ENCODE results near the gene TNNT2. TPM values are rescaled to one million over a fixed set of nuclear protein-coding genes. Genes with fewer than 3 reads are reported as not detected.
A peak's percentile ranks its signal among the peaks of the same experiment; 100 is the strongest.

The TNNT2 gene
- total and polyA plus RNA-seq, 3 experiments from 2014 or later, result not detected

DNA sequence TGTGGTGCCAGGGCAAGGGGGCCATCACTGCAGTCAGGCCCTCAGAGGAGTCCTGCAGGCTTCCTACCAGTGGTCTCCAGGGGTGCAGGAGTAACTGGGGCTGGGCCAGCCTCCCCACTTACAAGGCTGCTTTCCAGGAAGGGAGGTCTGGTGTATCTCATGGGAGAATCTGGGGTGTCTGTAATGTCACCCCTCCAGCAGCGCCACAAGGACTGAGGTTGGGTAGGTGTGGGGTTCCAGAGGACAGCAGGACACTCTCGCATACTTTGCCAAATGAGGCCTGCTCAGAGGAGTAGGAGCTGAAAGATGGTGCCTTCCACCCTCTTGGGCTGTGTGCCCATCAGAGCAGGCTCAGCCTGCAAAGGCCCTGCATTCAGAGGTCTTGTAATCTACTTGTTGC lies 46.9 kb downstream of the TNNT2 start:
- ChIA-PET POLR2A (no interaction called here), CTCF (no interaction called here)
- Histone ChIP-seq H3K36me3 (ENCODE audit: insufficient read depth, low read length) (no peaks in the 10 kb centered on the region), H3K27ac (ENCODE audit: low read depth, low read length) (no peak overlapping the region), H3K4me3 (ENCODE audit: low read length) (no peak overlapping the region), H3K4me1 (ENCODE audit: insufficient read depth, low read length) (no peaks in the 10 kb centered on the region), H3K9me3 (ENCODE audit: low read length) (no peaks in the 10 kb centered on the region), H3K27me3 (ENCODE audit: insufficient read depth, low read length, poor library complexity, severe bottlenecking) (no peaks in the 10 kb centered on the region)
- H3K36me3 Mint-ChIP-seq, result no peaks in the 10 kb centered on the region
- H3K4me3 Mint-ChIP-seq, result no peak overlapping the region
- no peaks in the 10 kb centered on the region for H3K9me3 Mint-ChIP-seq
- peaks cover 2 to 21% of the 10 kb centered on the region in 2 donors for H3K27me3 Mint-ChIP-seq
- no peak for DNase-seq
- H3K27ac Mint-ChIP-seq, result no peak overlapping the region
- H3K4me1 Mint-ChIP-seq, result no peaks in the 10 kb centered on the region

DNA sequence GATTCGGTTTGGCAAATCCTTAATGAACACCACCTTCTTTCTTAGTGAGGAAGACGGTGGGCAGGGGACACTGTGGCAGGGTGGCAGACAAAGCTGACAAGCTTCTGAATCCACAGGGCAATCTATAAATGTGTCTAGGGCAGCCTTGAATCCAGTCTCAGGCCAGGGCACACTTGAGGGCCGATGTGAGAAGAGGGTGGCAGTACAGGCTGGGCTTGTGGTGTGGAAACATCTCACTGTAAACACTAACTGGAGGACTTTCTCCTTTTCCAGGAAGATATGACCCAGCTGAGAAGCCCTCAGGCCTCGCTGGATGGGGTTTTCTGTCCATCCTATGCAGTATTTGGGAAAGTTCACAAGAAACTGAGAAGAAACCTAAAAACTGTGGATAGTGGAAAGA lies 47.7 kb downstream of the TNNT2 start:
- CTCF ChIA-PET, result no interaction called here
- H3K27me3 ChIP-seq (ENCODE audit: insufficient read depth, low read length, poor library complexity, severe bottlenecking), result no peaks in the 10 kb centered on the region
- Mint-ChIP-seq H3K4me3 (no peak overlapping the region), H3K4me1 (no peaks in the 10 kb centered on the region), H3K9me3 (no peaks in the 10 kb centered on the region), H3K27me3 (peaks cover 2 to 21% of the 10 kb centered on the region in 2 donors), H3K36me3 (no peaks in the 10 kb centered on the region), H3K27ac (no peak overlapping the region)
- no peaks in the 10 kb centered on the region for H3K9me3 ChIP-seq (ENCODE audit: low read length)
- no peak overlapping the region for H3K4me3 ChIP-seq (ENCODE audit: low read length)
- H3K27ac ChIP-seq (ENCODE audit: low read depth, low read length), result no peak overlapping the region
- no peaks in the 10 kb centered on the region for H3K36me3 ChIP-seq (ENCODE audit: insufficient read depth, low read length)
- POLR2A ChIA-PET, result no interaction called here
- no peak for DNase-seq
- H3K4me1 ChIP-seq (ENCODE audit: insufficient read depth, low read length), result no peaks in the 10 kb centered on the region

DNA sequence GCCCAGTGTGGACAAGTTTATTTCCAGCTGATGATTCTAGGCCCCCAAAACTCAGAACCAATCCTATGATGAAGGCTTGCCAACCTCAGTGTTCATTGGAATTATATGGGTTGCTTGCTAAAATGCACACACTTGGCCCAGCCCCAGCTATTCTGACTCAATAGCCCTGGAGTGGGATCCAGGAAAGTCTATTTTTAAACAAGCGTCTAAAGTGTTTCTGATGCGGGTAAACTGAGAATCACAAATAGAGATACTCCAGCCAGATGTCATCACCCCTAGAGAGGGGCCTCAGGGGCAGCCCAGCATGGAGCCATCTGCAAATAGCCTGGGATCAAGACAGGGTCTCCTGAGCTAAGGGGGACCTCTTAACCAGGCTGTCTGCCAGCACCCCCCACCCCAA lies 48.2 kb downstream of the TNNT2 start:
- H3K9me3 Mint-ChIP-seq, result no peaks in the 10 kb centered on the region
- no peaks in the 10 kb centered on the region for H3K4me1 ChIP-seq (ENCODE audit: insufficient read depth, low read length)
- no peak overlapping the region for H3K4me3 ChIP-seq (ENCODE audit: low read length)
- H3K4me3 Mint-ChIP-seq, result no peak overlapping the region
- DNase-seq, result no peak
- H3K27ac ChIP-seq (ENCODE audit: low read depth, low read length), result no peak overlapping the region
- H3K27me3 Mint-ChIP-seq, result peaks cover 2 to 21% of the 10 kb centered on the region in 2 donors
- H3K36me3 Mint-ChIP-seq, result no peaks in the 10 kb centered on the region
- H3K9me3 ChIP-seq (ENCODE audit: low read length), result no peaks in the 10 kb centered on the region
- CTCF ChIA-PET, result no interaction called here
- POLR2A ChIA-PET, result no interaction called here
- no peaks in the 10 kb centered on the region for H3K36me3 ChIP-seq (ENCODE audit: insufficient read depth, low read length)
- H3K27ac Mint-ChIP-seq, result no peak overlapping the region
- H3K27me3 ChIP-seq (ENCODE audit: insufficient read depth, low read length, poor library complexity, severe bottlenecking), result no peaks in the 10 kb centered on the region
- H3K4me1 Mint-ChIP-seq, result no peaks in the 10 kb centered on the region

DNA sequence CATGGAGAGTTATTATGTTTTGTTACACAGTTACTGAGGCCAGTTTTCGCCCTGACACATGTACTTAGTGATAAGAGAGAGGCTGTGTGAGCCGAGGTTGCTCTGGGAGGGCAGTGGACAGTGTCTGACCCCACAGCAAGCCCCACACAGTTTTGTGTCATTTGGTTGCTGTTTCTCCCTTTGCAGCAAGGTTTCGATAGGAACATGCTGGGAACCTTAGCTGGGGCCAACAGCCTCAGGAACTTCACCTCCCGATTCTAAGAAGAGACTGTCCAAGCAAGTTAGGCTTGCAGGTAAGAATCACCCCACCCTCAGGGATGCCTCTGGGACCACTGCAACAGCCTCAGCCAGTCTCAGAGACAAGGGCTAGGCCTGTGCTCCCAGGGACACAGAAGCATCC lies 48.9 kb downstream of the TNNT2 start:
- CTCF ChIA-PET, result no interaction called here
- Histone ChIP-seq H3K4me3 (ENCODE audit: low read length) (no peak overlapping the region), H3K9me3 (ENCODE audit: low read length) (no peaks in the 10 kb centered on the region), H3K4me1 (ENCODE audit: insufficient read depth, low read length) (no peaks in the 10 kb centered on the region), H3K27me3 (ENCODE audit: insufficient read depth, low read length, poor library complexity, severe bottlenecking) (no peaks in the 10 kb centered on the region), H3K36me3 (ENCODE audit: insufficient read depth, low read length) (no peaks in the 10 kb centered on the region), H3K27ac (ENCODE audit: low read depth, low read length) (no peak overlapping the region)
- POLR2A ChIA-PET, result no interaction called here
- Mint-ChIP-seq H3K4me3 (no peak overlapping the region), H3K4me1 (no peaks in the 10 kb centered on the region), H3K9me3 (no peaks in the 10 kb centered on the region), H3K27me3 (peaks cover 2 to 18% of the 10 kb centered on the region in 2 donors), H3K36me3 (no peaks in the 10 kb centered on the region), H3K27ac (peak overlapping the region in 1 of 8 donors; percentile 47)
- DNase-seq, result no peak

DNA sequence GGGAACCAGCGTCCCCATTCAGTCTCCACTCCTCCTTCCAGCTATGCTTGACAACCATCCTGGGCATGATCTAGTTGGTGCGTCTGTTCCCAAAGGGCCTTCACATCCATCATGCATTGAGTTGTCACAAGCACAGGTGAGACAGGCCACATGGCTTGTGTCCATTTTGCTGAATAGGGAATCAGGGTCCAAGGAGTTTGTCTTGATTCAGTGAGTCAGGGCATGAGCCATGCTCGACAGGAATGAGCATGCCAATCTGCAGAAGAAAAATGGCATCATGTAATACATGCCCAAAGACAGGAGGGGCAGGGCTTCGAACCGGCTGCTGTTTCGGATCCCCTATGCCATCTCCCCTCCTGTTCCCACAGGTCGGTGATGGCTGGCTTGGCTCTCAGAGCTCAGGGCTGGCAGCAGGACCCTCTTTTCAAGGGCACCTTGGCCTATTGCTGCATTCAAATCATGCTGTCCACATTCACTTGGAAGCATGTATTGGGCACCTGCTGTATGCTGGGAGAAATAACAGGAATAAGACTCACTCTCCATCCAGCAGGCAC lies 49.7 kb downstream of the TNNT2 start:
- POLR2A ChIA-PET, result no interaction called here
- H3K4me1 ChIP-seq (ENCODE audit: insufficient read depth, low read length), result no peaks in the 10 kb centered on the region
- no peaks in the 10 kb centered on the region for H3K9me3 ChIP-seq (ENCODE audit: low read length)
- H3K27me3 ChIP-seq (ENCODE audit: insufficient read depth, low read length, poor library complexity, severe bottlenecking), result no peaks in the 10 kb centered on the region
- H3K27ac ChIP-seq (ENCODE audit: low read depth, low read length), result no peak overlapping the region
- Mint-ChIP-seq H3K36me3 (no peaks in the 10 kb centered on the region), H3K4me3 (no peak overlapping the region), H3K27me3 (peaks cover 2 to 18% of the 10 kb centered on the region in 2 donors), H3K27ac (no peak overlapping the region), H3K4me1 (no peaks in the 10 kb centered on the region), H3K9me3 (no peaks in the 10 kb centered on the region)
- H3K4me3 ChIP-seq (ENCODE audit: low read length), result no peak overlapping the region
- DNase-seq, result no peak
- H3K36me3 ChIP-seq (ENCODE audit: insufficient read depth, low read length), result no peaks in the 10 kb centered on the region
- CTCF ChIA-PET, result no interaction called here

DNA sequence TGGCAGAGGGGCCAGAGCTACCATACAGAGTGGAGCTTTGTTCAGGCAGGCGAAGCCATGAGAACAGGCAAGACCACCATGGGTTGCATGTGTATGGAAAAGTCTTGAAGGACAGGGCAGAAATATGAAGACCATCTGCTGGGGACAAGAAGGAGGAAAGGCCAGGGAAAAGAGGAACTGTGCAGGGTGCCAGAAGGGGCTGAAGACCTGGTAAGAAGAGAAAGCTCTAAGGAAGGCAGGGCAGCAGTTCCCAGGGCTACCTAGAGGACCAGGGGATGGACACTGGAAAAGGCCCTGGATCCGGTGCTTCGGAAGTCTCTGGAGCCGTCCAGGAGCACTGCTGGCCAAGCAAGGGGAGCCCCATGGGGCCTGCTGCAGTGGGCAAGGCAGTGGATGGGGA lies 50.8 kb downstream of the TNNT2 start:
- Histone ChIP-seq H3K9me3 (ENCODE audit: low read length) (no peaks in the 10 kb centered on the region), H3K27me3 (ENCODE audit: insufficient read depth, low read length, poor library complexity, severe bottlenecking) (no peaks in the 10 kb centered on the region), H3K36me3 (ENCODE audit: insufficient read depth, low read length) (no peaks in the 10 kb centered on the region), H3K27ac (ENCODE audit: low read depth, low read length) (no peak overlapping the region), H3K4me1 (ENCODE audit: insufficient read depth, low read length) (no peaks in the 10 kb centered on the region), H3K4me3 (ENCODE audit: low read length) (no peak overlapping the region)
- Mint-ChIP-seq H3K27me3 (peaks cover 2 to 17% of the 10 kb centered on the region in 2 donors), H3K27ac (no peak overlapping the region), H3K4me1 (no peaks in the 10 kb centered on the region), H3K36me3 (no peaks in the 10 kb centered on the region), H3K9me3 (no peaks in the 10 kb centered on the region), H3K4me3 (no peak overlapping the region)
- POLR2A ChIA-PET, result no interaction called here
- CTCF ChIA-PET, result no interaction called here
- no peak for DNase-seq

DNA sequence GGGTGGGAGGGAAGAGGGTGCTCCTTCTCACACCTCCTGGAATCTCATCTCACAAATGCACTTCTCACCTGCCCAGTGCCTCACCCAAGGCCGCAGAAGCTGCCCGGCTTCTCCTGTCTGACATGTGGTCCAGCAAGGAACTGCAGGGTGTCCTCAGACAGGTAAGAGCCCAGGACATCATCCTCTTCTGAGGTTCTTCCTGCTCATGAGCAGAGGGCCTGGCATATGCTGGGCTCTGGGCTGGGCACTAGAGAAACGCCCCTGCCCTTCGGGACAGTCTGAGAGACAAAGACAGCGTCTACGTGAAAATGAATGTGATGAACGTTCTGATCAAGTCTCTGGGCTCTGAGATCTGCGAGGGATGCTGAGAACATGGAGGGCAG lies 51.8 kb downstream of the TNNT2 start:
- no peak overlapping the region for H3K27ac ChIP-seq (ENCODE audit: low read depth, low read length)
- Mint-ChIP-seq H3K36me3 (no peaks in the 10 kb centered on the region), H3K27ac (peak overlapping the region in 1 of 8 donors; percentile 16), H3K4me3 (no peak overlapping the region), H3K27me3 (peaks cover 2 to 13% of the 10 kb centered on the region in 2 donors), H3K4me1 (no peaks in the 10 kb centered on the region), H3K9me3 (no peaks in the 10 kb centered on the region)
- ChIA-PET CTCF (no interaction called here), POLR2A (no interaction called here)
- H3K4me1 ChIP-seq (ENCODE audit: insufficient read depth, low read length), result no peaks in the 10 kb centered on the region
- DNase-seq, result no peak
- no peaks in the 10 kb centered on the region for H3K27me3 ChIP-seq (ENCODE audit: insufficient read depth, low read length, poor library complexity, severe bottlenecking)
- H3K4me3 ChIP-seq (ENCODE audit: low read length), result no peak overlapping the region
- no peaks in the 10 kb centered on the region for H3K9me3 ChIP-seq (ENCODE audit: low read length)
- H3K36me3 ChIP-seq (ENCODE audit: insufficient read depth, low read length), result no peaks in the 10 kb centered on the region

DNA sequence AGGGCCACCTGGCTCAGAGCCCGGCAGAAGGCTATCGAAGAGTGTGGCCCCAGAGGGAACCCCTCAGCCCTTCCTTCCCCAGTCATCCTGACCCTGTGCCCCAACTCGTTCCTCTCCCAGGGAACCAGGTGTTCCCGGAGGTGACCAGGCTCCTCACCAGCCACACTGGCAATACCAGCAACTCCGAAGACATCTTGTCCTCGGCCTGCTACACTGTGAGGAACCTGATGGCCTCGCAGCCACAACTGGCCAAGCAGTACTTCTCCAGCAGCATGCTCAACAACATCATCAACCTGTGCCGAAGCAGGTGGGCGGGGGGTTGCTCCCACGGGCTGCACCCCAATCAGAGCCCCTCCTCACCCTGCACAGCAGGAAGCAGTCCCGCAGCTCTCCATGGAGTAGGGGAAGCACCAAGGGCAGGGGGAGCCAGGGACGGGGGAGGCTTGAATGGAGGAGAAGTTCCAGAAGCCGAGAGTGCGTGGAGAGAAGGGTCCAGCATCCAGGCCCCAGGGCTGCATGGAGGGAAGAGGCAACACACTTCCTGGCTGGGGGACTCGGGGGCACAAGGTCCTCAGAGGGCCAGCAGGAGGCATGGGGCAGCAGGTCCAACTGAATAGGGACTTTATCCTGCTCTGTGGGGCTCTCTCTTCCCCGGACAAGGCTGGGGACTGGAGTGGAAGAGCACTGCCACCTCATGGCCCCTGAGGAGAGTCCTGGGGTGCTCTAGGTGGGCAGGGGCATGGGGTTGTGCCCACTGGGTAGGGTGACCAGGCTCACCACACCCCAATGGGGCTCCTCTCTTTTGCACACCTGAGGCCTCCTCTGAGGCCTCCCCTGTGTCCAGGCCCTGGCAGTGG lies 52.4 kb downstream of the TNNT2 start:
- no peak for DNase-seq
- ChIA-PET CTCF (no interaction called here), POLR2A (no interaction called here)
- no peak overlapping the region for H3K27ac ChIP-seq (ENCODE audit: low read depth, low read length)
- no peaks in the 10 kb centered on the region for H3K4me1 ChIP-seq (ENCODE audit: insufficient read depth, low read length)
- no peaks in the 10 kb centered on the region for H3K27me3 ChIP-seq (ENCODE audit: insufficient read depth, low read length, poor library complexity, severe bottlenecking)
- no peaks in the 10 kb centered on the region for H3K36me3 Mint-ChIP-seq
- H3K4me3 Mint-ChIP-seq, result no peak overlapping the region
- H3K27ac Mint-ChIP-seq, result no peak overlapping the region
- H3K4me3 ChIP-seq (ENCODE audit: low read length), result no peak overlapping the region
- H3K36me3 ChIP-seq (ENCODE audit: insufficient read depth, low read length), result no peaks in the 10 kb centered on the region
- H3K4me1 Mint-ChIP-seq, result no peaks in the 10 kb centered on the region
- no peaks in the 10 kb centered on the region for H3K9me3 ChIP-seq (ENCODE audit: low read length)
- H3K9me3 Mint-ChIP-seq, result no peaks in the 10 kb centered on the region
- peaks cover 2 to 9% of the 10 kb centered on the region in 2 donors for H3K27me3 Mint-ChIP-seq

Measured in CD8-positive, alpha-beta memory T cell (primary cell).